NCI-H1048 (cell line): ENCODE data around the gene PLCB3.
A peak's percentile ranks its signal among the peaks of the same experiment; 100 is the strongest.

Experiments
- DNase-seq: peaks from one replicate; lab custom pipeline; 2025; lab: John Stamatoyannopoulos, UW

The PLCB3 gene

GRCh38 chr11:64266339-64266738 is 15.0 kb downstream of the PLCB3 start:
- DNase-seq, result no peak

- DNase-seq, result no peak
These were observed 16.0 kb downstream of the PLCB3 start for GRCh38 chr11:64267207-64267945.

- DNase-seq, result no peak
These were observed 16.9 kb downstream of the PLCB3 start for GRCh38 chr11:64268025-64268892.

GRCh38 chr11:64268893-64269539 is 17.7 kb downstream of the PLCB3 start:
- DNase-seq, result no peak

- peak; percentile 98 for DNase-seq
These were observed 18.4 kb downstream of the PLCB3 start for GRCh38 chr11:64269540-64270220.

DNA sequence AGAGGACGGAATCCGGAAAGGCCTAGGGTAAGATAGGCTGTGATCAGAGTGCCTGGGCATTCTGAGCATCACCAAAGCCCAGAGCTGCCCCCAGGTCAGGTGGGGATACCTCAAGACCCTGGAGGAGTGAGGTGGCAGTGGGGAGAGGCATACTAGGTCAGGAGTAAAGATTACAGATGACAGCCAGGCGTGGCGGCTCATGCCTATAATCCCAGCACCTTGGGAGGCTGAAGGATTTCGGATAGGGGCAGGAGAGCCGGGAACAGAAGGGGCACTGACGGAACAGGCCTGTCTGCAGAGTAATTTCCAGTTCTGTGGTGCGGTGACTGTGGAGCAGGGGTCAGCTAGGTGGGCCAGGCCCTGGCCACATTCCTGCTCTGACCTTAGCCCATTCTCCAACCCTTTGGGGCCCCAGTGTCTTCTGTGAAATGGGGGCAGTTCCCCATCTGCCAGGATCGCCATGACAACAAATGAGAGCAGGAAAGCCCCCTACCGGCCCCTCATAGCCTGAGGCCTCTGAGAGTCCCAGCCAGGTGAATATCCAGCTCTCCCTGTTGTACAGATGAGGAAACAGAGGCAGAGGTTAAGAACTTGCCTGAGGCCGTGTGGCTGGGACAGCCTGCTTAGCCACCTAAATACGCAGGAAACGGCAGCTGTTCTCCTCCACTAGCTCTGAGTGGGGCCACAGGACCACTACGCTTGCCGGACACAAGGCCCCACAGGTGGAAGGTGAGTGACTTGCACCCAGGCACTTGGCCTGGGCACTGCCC is 23.9 kb downstream of the PLCB3 start:
- DNase-seq, result no peak

DNA sequence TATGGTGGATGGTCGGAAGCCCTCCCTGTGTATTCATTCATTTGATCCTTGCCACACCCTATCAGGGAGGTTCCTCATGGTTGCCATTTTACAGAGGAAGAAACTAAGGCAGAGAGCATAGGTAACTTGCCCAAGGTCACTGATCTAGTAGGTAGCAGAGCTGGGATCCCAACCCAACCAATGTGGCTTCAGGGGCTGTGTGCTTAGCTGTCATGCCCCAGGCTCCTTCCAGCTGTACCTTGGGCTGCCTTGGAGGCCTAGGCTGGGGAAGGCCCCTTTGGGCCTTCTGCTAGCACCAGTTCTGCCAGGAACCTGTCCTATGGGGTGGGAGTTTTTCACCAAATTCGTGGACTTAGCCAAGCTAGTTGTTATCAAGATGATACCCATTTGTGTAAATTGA is 24.5 kb downstream of the PLCB3 start:
- DNase-seq, result no peak

DNA sequence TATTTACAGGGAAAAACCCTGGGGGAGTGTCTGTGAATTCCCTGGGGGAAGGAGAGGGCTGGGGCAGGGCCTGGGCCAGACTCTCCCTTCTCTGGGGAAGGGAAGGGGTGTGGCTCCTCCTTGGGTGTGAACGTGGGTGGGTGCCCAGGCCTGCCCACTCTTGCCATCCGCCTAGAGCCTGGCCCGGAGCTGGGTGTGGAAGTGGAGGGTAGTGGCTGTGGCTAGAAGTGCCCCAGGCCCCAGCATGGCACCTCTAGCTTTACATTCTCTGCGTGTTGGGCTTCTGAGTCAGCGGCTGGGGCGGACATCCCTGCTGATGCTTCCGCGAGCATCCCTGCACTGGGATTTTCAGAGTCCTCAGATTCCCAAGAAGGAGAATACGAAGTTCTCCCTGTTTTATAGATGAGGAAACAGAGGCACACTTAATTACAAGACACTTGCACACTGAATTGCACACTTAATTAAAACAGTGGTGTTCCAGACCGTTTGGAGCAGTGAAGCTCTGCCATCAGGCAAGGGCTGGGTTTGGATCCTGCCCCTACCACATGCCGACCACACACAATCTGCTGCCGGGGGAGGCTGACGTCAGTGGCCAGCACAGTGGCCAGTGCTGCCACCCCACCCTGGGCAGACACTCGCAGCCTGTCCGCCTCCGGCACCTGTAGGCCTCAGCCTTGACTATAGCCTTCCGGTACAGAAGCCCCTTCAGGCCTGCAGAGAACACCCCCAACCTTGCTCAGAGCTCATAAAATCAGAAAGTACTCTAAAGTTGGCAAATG is 25.5 kb downstream of the PLCB3 start:
- no peak for DNase-seq

GRCh38 chr11:64278576-64279190 is 27.4 kb downstream of the PLCB3 start:
- no peak for DNase-seq

GRCh38 chr11:64281957-64282770 is 30.8 kb downstream of the PLCB3 start:
- DNase-seq, result no peak

GRCh38 chr11:64283092-64283491 is 31.8 kb downstream of the PLCB3 start:
- no peak for DNase-seq

- DNase-seq, result peak; percentile 79
These were observed 33.0 kb downstream of the PLCB3 start, which contains the start of gene BAD for GRCh38 chr11:64284048-64284961. BAD (minus strand) TSS chr11:64284665; CDS start chr11:64284368, 297 bp downstream.

- peak; percentile 38 for DNase-seq
These were observed 33.9 kb downstream of the PLCB3 start, which contains the start of gene GPR137 for GRCh38 chr11:64284962-64285884. GPR137 (plus strand) TSS chr11:64285848; CDS start chr11:64286525, 677 bp downstream.

DNA sequence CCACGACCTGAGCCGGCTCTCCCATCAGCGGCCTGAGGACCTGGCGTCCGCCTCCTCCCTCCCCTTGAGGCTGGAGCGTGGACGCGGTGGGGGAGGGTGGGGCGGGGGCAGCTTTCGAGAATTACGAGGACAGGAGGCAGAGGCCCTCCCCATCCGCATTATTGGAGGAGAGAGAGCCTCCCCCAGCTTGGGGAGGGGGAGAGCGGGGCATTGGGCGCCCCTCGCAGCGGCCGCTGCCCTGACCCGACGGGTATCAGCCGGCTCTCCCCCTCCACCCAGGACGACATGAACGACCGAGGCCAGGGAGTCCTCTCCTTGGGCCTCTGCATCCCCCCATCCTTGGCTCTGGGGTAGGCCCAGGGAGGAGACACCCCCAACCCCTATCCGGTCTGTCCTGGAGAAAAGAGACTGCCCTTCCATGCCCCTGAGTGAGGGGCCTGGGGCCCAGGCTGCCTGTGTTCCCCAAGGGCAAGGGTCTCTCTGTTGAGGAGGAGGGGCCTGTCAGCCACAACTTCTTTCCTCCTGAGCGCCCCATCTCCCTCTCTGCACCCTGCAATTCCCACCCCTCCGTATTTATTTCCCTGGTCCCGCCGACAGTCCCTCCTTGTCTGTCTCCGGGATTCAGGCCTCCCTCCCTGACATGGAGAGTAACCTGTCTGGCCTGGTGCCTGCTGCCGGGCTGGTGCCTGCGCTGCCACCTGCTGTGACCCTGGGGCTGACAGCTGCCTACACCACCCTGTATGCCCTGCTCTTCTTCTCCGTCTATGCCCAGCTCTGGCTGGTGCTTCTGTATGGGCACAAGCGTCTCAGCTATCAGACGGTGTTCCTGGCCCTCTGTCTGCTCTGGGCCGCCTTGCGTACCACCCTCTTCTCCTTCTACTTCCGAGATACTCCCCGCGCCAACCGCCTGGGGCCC is 34.8 kb downstream of the PLCB3 start:
- DNase-seq, result no peak

DNA sequence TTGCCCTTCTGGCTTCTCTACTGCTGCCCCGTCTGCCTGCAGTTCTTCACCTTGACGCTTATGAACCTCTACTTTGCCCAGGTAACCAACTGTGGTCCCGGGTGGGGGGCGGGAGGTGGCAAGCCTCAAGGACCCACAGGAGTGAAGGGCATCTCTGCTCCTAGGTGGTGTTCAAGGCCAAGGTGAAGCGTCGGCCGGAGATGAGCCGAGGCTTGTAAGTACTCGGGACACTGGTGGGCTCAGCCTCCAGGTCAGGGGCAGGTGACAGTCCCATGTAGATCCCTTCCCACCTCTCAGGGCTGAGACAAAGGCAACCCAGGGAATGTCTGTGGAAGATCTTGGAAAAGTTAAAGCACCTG is 35.5 kb downstream of the PLCB3 start:
- DNase-seq, result no peak
